GM21619 (cell line): ENCODE results near the gene GSC2.

ENCODE experiments used
- ATAC-seq: cut with Tn5 transposase; IDR thresholded peaks from one replicate; pipeline ENCODE4 v1.9.1; 2021; ENCODE audit not compliant: unreplicated experiment

GSC2 gene

GRCh38 chr22:19121631-19122142 lies 28.4 kb downstream of the GSC2 start:
- ATAC-seq: peak; percentile 28

- no peak for ATAC-seq
Observed at GRCh38 chr22:19120829-19121630, 29.1 kb downstream of the GSC2 start.

GRCh38 chr22:19119949-19120348 lies 30.1 kb downstream of the GSC2 start:
- ATAC-seq: no peak

- ATAC-seq: no peak
Observed at GRCh38 chr22:19118329-19118880, 31.7 kb downstream of the GSC2 start.

GRCh38 chr22:19117111-19117512 lies 33.0 kb downstream of the GSC2 start:
- ATAC-seq: no peak

- no peak for ATAC-seq
Observed at GRCh38 chr22:19115628-19116027, 34.5 kb downstream of the GSC2 start.

GRCh38 chr22:19114984-19115552 lies 35.0 kb downstream of the GSC2 start:
- no peak for ATAC-seq

- ATAC-seq: no peak
Observed at GRCh38 chr22:19113429-19113828, 36.7 kb downstream of the GSC2 start.

- ATAC-seq: no peak
Observed at GRCh38 chr22:19111584-19111983, 38.5 kb downstream of the GSC2 start.

- ATAC-seq: no peak
Observed at GRCh38 chr22:19111140-19111539, 39.0 kb downstream of the GSC2 start.

GRCh38 chr22:19110646-19111045 lies 39.4 kb downstream of the GSC2 start:
- ATAC-seq: no peak

- ATAC-seq: no peak
Observed at GRCh38 chr22:19110064-19110458, 40.0 kb downstream of the GSC2 start.

- peak; percentile 89 for ATAC-seq
Observed at GRCh38 chr22:19109198-19110063, 40.7 kb downstream of the GSC2 start.

- ATAC-seq: no peak
Observed at GRCh38 chr22:19108807-19109197, 41.3 kb downstream of the GSC2 start.

- no peak for ATAC-seq
Observed at GRCh38 chr22:19107730-19108074, 42.4 kb downstream of the GSC2 start.

- ATAC-seq: no peak
Observed at GRCh38 chr22:19106886-19107729, 43.0 kb downstream of the GSC2 start.

GRCh38 chr22:19105867-19106802 lies 44.0 kb downstream of the GSC2 start:
- ATAC-seq: no peak

- no peak for ATAC-seq
Observed at GRCh38 chr22:19105456-19105855, 44.6 kb downstream of the GSC2 start.
